GM23338 (cell line): Measurements from ENCODE around the gene PLXND1.

Experiments
- CTCF ChIP-seq, 2 experiments: fragments of 200-600 bp in 1 of 2; sonication (generic) in 1 of 2; conservative IDR thresholded peaks; 2 replicates each; pipeline versions ENCODE4 v1.5.1 to v1.6.1; 2016 to 2017; ENCODE audit warnings: antibody characterized with exemption in 2 of 2, low read depth in 2 of 2, mild to moderate bottlenecking in 2 of 2, moderate library complexity in 1 of 2
- EZH2 ChIP-seq: fragments of 200-600 bp; sonication (generic); IDR thresholded peaks from one replicate; pipeline ENCODE4 v1.8.0; 2017; ENCODE audit warnings: antibody characterized with exemption, mild to moderate bottlenecking, low read depth; ENCODE audit not compliant: unreplicated experiment
- EZH2phosphoT487 ChIP-seq: fragments of 200-600 bp; sonication (generic); IDR thresholded peaks from one replicate; pipeline ENCODE4 v1.8.1; 2018; ENCODE audit warnings: antibody characterized with exemption; ENCODE audit not compliant: unreplicated experiment
- JUNB ChIP-seq: IDR thresholded peaks from one replicate; pipeline ENCODE4 v1.6.1; 2016; ENCODE audit warnings: antibody characterized with exemption; ENCODE audit not compliant: unreplicated experiment
- POLR2AphosphoS5 ChIP-seq: IDR thresholded peaks from 2 replicates; pipeline ENCODE4 v1.6.1; 2016; ENCODE audit warnings: antibody characterized with exemption, low read depth
- REST ChIP-seq: IDR thresholded peaks from one replicate; pipeline ENCODE4 v1.6.1; 2018; ENCODE audit warnings: antibody characterized with exemption; ENCODE audit not compliant: unreplicated experiment

GRCh38 chr3:129555153-129555550 lies 51.3 kb downstream of the PLXND1 start:
- TF ChIP-seq CTCF (conservative IDR thresholded peaks at IDR 0.05; ENCODE audit: low read depth in 2 of 2) = no peak
- no peak for TF ChIP-seq POLR2AphosphoS5
- no peak for TF ChIP-seq EZH2phosphoT487
- TF ChIP-seq JUNB = no peak
- TF ChIP-seq EZH2 = no peak
- no peak for TF ChIP-seq REST
